HG03354 (cell line): ENCODE data around the gene LDLRAD4.
"Not testable (repeated sequence)": the region's sequence is repeated elsewhere in the genome, so short reads cannot be mapped to it uniquely, and the experiment has no call there.

Experiments
- ATAC-seq: cut with Tn5 transposase; IDR thresholded peaks from one replicate; pipeline ENCODE4 v1.9.1; 2021; ENCODE audit warnings: mild to moderate bottlenecking; ENCODE audit not compliant: unreplicated experiment, poor library complexity, severe bottlenecking

Gene LDLRAD4

DNA sequence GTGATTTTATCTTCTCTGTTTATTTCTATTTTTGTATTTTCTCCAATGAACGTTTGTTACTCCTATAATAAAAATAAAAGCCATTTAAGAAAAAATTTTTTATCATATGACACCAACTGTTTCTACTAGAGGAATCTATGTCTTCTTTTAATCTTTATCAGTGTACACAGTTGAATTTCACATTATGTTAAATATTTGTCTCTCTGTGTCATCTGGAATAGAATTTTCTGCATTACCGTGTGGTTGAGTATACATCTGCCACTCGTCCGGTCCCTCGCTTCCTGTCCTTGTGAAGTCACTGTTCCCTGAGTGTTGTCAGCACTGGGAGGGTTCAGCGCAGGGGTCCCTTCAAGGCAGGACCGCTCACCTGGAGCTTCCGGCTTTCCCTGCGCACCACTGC is 99.2 kb downstream of the LDLRAD4 start:
- ATAC-seq = no peak

DNA sequence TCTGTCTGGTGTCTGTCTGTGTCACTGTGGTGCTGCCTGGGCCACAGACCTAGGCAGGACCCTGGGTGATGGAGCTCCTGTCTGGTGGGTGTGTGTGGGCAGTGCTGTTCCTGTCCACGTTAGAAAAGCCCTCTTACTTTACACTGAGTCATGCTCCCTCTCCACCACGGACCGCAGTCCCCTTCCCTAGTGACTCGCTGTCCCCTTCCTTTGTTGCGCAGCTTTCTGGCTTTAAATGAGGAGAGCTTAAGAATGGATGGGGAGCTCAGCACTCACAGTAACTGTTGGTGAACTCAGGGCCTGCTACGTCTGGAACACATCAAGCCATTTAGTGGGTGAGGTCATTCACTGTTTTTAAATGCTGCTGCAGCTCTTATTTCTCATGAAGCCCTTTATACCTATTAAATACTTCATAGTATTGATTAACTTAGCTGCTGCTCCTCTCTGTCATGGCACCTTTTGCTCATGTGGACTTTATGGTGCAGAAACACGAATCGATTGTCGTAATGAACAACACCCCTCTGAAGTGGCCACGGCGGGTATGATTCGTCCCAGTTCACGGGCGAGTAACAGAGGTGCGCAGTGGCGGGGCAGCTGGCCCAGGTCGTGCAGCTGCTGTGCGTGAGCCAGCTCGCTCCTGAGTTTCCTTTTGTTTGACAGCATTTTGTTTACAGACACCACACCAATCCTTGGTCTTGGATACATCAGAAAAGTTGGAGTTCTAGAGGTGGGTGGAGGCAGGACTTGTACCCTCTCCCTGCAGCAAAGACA is 100.4 kb downstream of the LDLRAD4 start:
- no peak for ATAC-seq

DNA sequence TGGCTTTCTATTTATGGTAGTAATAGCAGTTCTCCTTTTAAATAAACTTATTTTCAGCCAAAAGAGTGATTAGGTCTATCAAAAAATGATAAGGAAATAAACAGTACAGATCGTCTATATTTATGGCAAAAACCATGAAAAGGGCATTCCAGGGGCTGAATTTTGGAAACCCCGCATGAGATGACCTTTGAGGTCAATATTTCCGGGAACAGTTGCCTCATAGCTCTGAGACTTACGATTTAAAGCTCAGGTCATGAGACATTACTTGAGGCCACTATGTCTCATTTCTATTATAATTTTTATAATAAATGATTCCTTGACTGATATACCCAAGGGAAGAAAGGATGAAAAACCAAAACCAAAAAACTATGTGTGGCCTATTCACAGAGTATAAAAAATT is 101.1 kb downstream of the LDLRAD4 start:
- ATAC-seq = no peak

DNA sequence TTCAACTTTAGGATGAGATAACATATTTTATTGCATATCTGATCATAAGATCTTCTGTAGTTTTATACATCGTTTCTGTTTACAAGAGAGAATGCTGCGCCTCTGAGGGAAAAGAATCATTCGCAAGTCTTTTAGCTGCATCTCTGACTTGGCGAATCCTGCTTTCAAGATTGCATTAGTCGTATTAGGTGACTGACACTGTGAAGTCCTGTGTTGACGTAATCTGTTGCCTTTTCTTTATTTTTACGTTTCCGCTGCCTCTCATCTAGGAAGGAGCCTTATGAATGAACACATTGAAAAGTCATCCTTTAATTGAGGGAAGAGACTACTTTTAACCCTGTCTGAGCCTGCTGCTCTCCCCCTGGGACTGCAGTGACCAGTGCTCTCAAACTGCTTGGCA is 101.5 kb downstream of the LDLRAD4 start:
- ATAC-seq = no peak

DNA sequence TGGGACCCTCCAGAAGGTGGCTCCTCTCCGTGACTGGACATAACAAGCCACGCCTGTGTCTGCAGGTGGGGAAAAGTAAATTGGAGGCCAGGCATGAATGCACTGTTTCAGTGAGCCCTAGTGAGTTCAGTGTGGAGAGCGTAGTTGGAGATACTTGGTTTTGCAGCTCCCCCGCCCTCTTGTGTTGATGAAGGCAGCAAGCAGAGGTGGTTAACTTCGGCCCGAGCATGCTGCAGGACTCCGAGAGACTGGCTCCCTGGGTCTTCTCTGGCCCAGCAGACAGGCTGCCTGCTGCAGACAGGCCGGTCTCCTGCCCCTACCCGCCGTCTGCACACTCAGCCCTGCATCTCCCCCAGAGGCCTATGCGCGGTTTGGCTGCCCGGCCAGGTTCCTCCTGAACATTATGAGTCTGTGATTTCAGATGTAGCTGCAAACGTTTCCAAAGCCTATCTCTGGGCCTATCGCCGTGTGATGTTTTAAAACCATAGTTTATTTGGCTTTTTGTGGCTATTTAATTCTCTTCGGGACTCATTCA is 102.4 kb downstream of the LDLRAD4 start:
- ATAC-seq = no peak

DNA sequence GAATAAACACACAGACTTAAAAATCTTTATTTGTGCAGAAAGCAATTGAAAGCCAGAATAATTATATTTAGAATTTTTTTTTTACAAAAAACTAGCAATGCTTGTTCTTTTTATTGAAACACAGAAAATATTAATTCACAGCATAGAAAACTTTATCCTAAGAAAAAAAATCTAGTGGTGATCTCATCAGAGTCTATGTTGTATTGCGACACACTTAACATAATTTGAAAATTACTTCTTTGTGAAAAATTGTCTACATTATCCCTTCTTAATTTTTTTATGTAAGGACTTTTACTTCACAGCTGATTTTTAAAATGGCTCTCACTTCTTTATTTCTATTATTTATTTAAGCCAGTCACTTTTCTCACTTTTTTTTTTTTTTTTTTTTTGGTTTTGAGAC is 103.4 kb downstream of the LDLRAD4 start:
- ATAC-seq = no peak

DNA sequence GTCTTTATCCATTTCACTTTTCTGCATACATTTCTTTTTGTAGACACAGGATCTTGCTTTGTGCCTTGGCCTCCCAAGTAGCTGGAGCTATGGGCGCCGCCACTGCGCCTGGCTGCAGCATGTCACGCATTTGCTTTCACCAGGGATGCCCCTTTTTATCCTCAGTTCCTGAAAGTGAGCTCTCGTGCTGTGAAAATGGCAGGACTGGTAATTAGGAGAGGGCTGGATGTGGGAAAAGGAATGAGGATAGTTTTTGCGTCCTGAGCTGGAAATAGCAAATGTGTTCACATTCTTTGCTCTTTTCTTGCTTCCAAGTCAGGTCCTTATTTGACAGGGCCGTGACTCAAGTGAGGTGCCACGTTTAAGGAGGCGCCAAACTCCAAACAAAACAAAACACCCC is 104.6 kb downstream of the LDLRAD4 start:
- ATAC-seq = no peak

DNA sequence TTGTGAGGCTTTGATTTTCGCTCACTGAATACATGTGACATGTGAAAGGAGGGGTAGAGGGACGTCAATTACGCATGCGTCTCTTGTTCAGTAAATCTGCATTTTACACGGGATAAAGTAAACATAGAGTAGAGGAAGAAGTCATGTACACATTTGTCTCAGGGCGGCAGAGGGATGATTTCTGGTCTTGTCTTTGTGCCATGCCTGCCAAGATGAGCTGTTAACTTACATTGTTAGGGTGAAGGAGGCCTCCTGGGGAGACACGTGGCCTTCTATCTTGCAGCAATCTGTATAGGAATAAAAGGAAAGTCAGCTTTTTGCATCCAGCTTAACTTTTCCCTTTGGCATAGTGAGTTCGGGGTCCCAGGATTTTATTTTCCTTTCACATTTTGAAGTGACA is 106.3 kb downstream of the LDLRAD4 start:
- no peak for ATAC-seq

DNA sequence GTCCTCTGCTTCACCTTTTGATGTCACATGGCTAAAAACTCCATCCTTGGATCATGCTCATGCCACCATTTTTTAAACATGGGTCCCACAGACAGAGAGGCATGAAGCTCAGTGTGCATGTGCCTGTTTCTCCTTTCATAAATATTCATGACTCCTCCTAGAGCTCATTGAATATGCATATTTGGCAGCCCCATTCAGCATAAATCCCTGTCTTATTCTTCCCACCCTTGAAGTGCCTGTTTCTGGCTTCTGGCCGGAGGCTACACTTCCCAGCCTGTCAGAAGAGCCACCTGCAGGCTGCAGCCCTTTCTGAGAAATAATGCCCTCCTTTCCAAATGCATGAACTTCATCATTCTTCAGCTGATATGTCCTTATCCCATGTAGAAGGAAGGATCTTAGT is 109.7 kb downstream of the LDLRAD4 start:
- ATAC-seq = no peak

DNA sequence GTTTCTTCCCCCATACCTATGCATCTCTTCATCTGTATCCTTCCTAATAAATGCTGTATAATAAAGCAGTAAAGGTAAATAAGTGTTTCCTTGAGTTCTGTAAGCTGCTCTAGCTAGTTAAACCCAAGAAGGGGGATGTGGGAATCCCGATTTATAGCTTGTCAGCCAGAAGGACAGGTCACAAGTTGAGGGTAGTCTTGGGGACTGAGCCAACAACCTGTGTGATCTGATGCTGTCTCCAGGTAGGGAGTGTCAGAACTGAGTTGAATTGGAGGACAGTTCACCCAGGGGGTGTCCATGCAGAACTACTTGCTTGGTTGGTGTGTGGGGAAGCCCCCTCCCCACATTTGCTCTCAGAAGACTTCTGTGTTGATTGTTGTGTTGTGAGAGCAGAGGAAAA is 112.4 kb downstream of the LDLRAD4 start:
- ATAC-seq = no peak

DNA sequence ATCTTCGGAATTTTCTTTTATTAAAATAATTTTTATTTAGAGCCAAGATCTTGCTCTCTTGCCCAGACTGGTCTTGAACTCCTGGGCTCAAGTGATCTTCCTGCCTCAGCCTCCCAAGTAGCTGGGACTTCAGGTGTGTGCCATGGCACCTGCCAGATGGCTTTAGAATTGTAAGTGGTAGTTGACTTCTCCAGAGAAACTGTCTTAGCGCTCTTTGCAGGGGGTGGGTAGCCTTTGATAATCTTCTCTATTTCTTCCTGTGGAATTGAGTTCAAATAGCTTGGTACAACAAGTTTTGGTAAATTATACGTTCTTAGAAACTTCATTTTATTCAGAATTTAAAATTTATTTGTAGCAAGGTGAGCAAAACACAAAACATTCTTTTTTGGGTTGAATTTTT is 113.3 kb downstream of the LDLRAD4 start:
- no peak for ATAC-seq

DNA sequence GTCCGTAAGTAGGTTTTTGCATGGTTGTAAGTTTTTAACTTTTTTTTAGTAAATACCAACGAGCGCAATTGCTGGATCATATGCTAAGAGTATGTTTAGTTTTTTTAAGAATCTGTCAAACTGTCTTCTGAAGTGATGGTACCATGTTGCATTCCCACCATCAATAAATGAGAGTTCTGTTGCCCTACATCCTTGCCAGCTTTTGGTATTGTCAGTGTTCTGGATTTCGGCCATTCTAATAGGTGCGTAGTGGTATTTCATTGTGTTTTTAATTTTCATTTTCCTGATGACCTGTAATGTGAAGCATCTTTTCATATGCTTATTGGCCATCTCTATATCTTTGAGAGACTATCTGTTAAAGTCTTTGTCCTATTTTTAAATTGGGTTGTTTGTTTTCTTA is 114.3 kb downstream of the LDLRAD4 start:
- no peak for ATAC-seq

DNA sequence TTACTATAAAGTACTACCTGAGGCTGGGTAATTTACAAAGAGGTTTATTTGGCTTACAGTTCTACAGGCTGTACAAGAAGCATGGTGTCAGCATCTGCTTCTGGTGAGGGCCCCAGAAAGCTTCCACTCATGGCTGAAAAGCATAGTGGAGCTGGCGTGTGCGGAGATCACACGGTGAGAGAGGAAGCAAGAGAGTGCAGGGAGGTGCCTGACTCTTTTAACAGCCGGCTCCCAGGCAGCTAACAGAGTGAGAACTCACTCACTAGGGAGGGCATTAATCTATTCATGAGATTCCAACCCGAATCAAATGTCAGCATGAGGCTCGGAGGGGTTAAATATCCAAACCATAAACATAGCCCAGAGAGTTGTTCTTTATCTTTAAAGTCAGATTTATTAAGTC is 117.3 kb downstream of the LDLRAD4 start:
- ATAC-seq = no peak

DNA sequence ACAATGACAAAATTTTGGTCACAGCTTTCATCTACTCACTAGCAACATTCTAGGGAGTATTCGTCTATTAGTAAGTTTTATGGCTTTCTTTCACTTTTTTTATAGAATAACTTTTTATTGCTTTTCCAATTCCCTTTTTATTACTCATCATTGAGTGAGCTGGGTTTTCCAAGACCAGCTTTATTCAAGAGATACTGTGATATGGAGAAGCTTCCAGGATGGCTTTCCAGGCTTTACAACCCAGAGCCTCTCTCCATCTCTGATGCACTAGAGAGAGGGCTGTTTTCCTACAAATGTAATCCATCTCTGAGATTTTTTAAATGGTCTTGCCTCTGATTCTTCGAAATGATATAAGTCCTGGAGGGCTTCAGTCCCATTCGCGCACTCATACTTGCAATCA is 118.3 kb downstream of the LDLRAD4 start:
- no peak for ATAC-seq

DNA sequence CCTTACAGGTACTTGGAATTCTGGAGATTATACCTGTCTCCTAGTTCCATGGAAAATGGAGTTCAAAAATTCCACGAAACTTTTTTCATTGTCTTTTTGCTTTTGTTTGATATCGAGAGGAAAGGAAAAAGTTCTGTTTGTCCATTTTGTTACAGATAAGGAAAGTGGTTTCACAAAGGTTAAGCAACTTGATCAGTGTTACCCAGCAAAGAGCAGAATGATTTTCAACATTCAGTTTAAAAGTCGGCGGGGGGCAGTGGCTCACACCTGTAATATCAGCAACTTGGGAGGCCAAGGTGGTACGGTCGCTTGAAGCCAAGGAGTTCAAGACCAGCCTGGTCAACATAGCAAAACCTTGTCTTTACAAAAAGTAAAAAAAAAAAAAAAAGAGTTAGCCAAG is 118.8 kb downstream of the LDLRAD4 start:
- no peak for ATAC-seq

DNA sequence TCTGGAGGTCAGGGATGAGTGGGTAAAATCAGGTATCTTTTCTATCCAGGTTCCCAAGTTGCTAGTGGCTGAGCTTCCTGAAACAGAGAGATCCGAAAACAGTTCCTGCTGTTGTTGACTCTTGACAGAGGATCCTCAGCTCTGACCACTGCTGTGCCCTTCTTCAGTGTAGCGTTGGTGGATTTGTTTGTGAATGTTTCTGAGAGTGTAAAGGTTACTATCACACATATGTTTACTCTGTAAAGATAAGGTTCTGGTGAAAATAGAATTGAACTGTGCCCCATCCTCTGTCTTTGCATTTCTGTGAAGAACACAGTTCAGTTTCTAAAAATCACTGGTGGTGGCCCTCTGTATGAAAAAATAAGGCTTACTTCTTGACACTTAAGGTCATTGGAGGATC is 119.8 kb downstream of the LDLRAD4 start:
- ATAC-seq = no peak

DNA sequence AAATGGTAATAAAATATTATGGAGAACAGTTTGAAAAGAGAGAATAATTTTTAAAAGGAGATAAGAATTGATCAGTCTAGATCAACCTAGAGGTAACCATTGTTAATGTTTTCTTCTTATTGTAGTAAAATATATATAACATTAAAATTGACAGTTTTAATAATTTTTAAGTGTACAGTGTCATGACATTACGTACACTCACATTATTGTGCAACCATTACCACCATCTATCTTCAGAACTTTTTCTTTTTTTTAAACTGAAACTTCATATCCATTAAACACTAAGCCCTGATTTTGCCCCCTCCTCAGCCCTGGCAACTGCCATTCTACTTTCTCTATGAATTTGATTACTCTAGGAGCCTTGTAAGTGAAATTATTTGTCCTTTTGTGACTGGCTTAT is 121.1 kb downstream of the LDLRAD4 start:
- ATAC-seq = no peak

DNA sequence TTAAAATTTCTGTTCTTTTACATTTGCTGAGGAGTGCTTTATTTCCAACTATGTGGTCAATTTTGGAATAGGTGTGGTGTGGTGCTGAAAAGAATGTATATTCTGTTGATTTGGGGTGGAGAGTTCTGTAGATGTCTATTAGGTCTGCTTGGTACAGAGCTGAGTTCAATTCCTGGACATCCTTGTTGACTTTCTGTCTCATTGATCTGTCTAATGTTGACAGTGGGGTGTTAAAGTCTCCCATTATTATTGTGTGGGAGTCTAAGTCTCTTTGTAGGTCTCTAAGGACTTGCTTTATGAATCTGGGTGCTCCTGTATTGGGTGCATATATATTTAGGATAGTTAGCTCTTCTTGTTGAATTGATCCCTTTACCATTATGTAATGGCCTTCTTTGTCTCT is 127.9 kb downstream of the LDLRAD4 start:
- not testable (repeated sequence) for ATAC-seq

DNA sequence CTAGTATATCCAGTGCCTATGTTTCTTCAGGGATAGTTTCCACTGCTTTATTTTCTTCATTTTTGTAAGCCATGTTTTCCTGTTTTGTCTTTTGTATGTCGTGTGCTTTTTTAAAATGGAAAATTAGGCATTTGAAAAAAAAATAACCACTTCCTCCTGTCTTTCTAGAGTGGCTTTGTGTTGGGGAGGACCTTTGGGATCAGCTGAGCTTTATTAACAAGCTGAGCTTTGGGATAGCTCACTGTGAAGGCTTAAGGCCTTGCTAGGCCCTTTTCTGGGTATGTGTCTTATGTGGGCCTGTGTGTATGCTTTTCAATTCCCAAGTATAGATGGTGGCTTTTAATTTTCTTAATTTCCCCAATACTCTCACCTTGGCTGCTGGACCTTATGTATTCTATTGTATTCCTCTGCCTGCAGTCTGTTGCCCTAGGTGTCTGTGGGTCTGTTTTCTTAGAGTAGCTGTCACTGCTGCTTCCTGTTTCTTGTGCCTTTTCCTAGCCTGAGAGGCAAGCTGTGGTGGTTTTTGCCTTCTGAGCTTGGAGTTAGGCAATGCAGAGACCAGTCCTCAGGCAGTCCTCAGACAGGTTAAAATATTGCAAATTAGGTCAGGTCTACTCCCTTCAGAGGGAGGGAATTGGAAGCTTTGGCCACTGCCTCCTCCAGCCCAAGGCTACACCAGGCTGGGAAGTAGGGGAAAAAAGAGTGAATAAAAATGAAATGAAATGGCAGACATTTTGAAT is 134.7 kb downstream of the LDLRAD4 start:
- ATAC-seq = no peak

DNA sequence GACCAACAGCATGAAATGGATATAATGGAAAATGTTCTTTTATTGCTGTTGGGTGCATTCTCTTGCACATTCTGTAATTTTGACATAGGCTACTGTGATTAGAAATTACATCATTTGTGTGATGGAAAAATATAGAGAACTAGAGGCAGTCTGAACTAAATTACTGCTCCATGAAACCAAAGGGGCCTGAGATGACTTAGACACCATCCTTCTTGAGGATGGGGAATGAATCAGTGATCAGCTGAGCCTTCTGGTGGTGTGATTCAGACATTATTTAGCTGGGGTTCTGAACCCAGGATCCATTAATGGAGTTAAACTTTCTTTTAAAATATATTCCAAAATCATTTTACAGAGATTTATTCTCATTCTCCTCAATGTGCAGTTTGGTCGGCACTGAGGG is 135.8 kb downstream of the LDLRAD4 start:
- no peak for ATAC-seq

DNA sequence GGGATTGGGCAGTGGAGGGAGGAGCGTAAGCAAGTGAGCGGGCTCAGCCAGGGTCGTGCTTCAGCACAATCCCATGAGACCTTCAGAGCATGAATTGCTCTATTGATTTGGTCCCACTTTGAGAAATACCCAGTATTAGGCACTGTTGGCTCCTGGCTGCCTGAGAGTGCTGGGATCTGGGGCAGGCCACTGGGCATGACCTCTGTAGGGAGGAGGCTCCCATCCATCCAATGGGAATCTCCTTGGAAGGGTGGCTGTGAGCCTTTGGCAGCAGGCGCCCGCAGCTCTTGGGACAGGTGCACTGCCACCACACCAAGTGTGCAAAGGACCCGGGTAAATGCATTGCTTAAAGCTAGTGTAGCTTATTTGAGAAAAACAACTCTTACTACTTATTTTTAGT is 137.5 kb downstream of the LDLRAD4 start:
- ATAC-seq = no peak
